Large intestine (tissue), 3 donors: Measurements from ENCODE around the gene ZNF446. TPM values are rescaled to one million over a fixed set of nuclear protein-coding genes. Genes with fewer than 3 reads are reported as not detected.

Experiments
- DNase-seq, 2 donors: peaks; one replicate each; pipeline versions ENCODE4 v3.0.0 to v3.0.0-alpha.2; 2013
- H3K27ac ChIP-seq: one replicate; pipeline ENCODE4 v1.5.1; 2013; ENCODE audit warnings: low read length
- H3K27me3 ChIP-seq: 2 replicates; pipeline ENCODE4 v1.6.1; 2013; ENCODE audit warnings: low read length; ENCODE audit not compliant: control insufficient read depth, insufficient read depth
- H3K36me3 ChIP-seq: 2 replicates; pipeline ENCODE4 v1.6.1; 2013; ENCODE audit warnings: low read length; ENCODE audit not compliant: control insufficient read depth, insufficient read depth
- H3K4me1 ChIP-seq: one replicate; pipeline ENCODE4 v1.6.1; 2013; ENCODE audit warnings: low read length; ENCODE audit not compliant: control insufficient read depth, insufficient read depth
- H3K4me3 ChIP-seq: one replicate; pipeline ENCODE4 v1.5.1; 2013; ENCODE audit warnings: low read length
- H3K9me3 ChIP-seq: one replicate; pipeline ENCODE4 v1.6.1; 2013; ENCODE audit warnings: mild to moderate bottlenecking, low read depth, low read length, moderate library complexity; ENCODE audit not compliant: control insufficient read depth
- WGBS: methylation state at CpG from one replicate; pipeline ENCODE4 v1.1.5; 2013; ENCODE audit warnings: low lambda C conversion rate; ENCODE audit not compliant: insufficient coverage; 5-methylcytosine and 5-hydroxymethylcytosine counted together
- polyA plus RNA-seq: library from polyadenylated mRNA; unstranded; fragments of 120-200 nt; gene quantifications from one replicate; pipeline ENCODE4 v1.2.1, GENCODE V29; 2013

ZNF446 gene
- polyA plus RNA-seq, 1 donor = 10.3 TPM

- H3K9me3 ChIP-seq = no peaks in the 10 kb centered on the region
- H3K4me3 ChIP-seq = no peak overlapping the region
- no peaks in the 10 kb centered on the region for H3K4me1 ChIP-seq
- no peaks in the 10 kb centered on the region for H3K36me3 ChIP-seq
- no peaks in the 10 kb centered on the region for H3K27me3 ChIP-seq
- DNase-seq = no peak
- H3K27ac ChIP-seq = no peak overlapping the region
- no CpG with 5 or more reads among the region's 3 CpGs for WGBS
Observed at GRCh38 chr19:58529405-58529804, 53.3 kb downstream of the ZNF446 start.

Other genes with a start within 250 kb of the ZNF446 start
- 33.8 TPM for gene ZNF544, start 247.4 kb upstream of the ZNF446 start, polyA plus RNA-seq
- gene ZNF8, start 197.4 kb upstream of the ZNF446 start, polyA plus RNA-seq = 5.1 TPM
- 59.3 TPM for gene ERVK3-1, start 171.0 kb upstream of the ZNF446 start, polyA plus RNA-seq
- 3.2 TPM for gene ZSCAN22, start 149.4 kb upstream of the ZNF446 start, polyA plus RNA-seq
- 1.8 TPM for gene A1BG, start 122.9 kb upstream of the ZNF446 start, polyA plus RNA-seq
- gene ZNF497, start 113.6 kb upstream of the ZNF446 start, polyA plus RNA-seq = 2.1 TPM
- 4.3 TPM for gene ZNF837, start 95.3 kb upstream of the ZNF446 start, polyA plus RNA-seq
- gene RPS5, start 89.1 kb upstream of the ZNF446 start, polyA plus RNA-seq = 1,486 TPM
- gene RNF225, start 80.7 kb upstream of the ZNF446 start, polyA plus RNA-seq = not detected
- gene ZNF584, start 67.7 kb upstream of the ZNF446 start, polyA plus RNA-seq = 7.1 TPM
- gene ZNF132, start 36.2 kb upstream of the ZNF446 start, polyA plus RNA-seq = 8.0 TPM
- gene ZNF324B, start 24.7 kb upstream of the ZNF446 start, polyA plus RNA-seq = 5.2 TPM
- gene ZNF324, start 9.3 kb upstream of the ZNF446 start, polyA plus RNA-seq = 6.0 TPM
- gene SLC27A5, start 35.6 kb downstream of the ZNF446 start, polyA plus RNA-seq = 8.5 TPM
- gene ZBTB45, start 43.5 kb downstream of the ZNF446 start, polyA plus RNA-seq = 11.1 TPM
- gene TRIM28, start 67.7 kb downstream of the ZNF446 start, polyA plus RNA-seq = 345 TPM
- 120 TPM for gene CHMP2A, start 78.8 kb downstream of the ZNF446 start, polyA plus RNA-seq
- gene UBE2M, start 82.3 kb downstream of the ZNF446 start, polyA plus RNA-seq = 56.0 TPM
- gene MZF1, start 97.0 kb downstream of the ZNF446 start, polyA plus RNA-seq = 39.0 TPM